Activated T-helper 2 cell treated with anti-CD3 and anti-CD28 coated beads, Interferon-gamma antibody, Interleukin-2, Interleukin-4, amounts not matched to agents 10 μg/mL and 5 μg/mL and 100 μg/mL, durations not matched to agents 14 hours and 24 hours and 36 hours (primary cell): ENCODE data around the gene CDC42SE2. TPM values are rescaled to one million over a fixed set of nuclear protein-coding genes. Genes with fewer than 3 reads are reported as not detected.
"Not testable (repeated sequence)": the region's sequence is repeated elsewhere in the genome, so short reads cannot be mapped to it uniquely, and the experiment has no call there.

Source experiments
- DNase-seq: peaks from one replicate; pipeline ENCODE4 v3.0.0; 2021; ENCODE audit warnings: low spot score
- H3K27ac Mint-ChIP-seq: one replicate; pipeline ENCODE4 v1.8.0; 2021; ENCODE audit warnings: mixed read lengths
- H3K27me3 Mint-ChIP-seq: one replicate; pipeline ENCODE4 v1.8.0; 2021; ENCODE audit warnings: low read depth, mixed read lengths
- H3K36me3 Mint-ChIP-seq: one replicate; pipeline ENCODE4 v1.8.0; 2021; ENCODE audit warnings: low read depth, mixed read lengths
- H3K4me1 Mint-ChIP-seq: one replicate; pipeline ENCODE4 v1.8.0; 2021; ENCODE audit warnings: low read depth, mixed read lengths
- H3K4me3 Mint-ChIP-seq: one replicate; pipeline ENCODE4 v1.8.0; 2021; ENCODE audit warnings: low read depth, mild to moderate bottlenecking, moderate library complexity, mixed read lengths
- H3K9me3 Mint-ChIP-seq: one replicate; pipeline ENCODE4 v1.8.0; 2021; ENCODE audit warnings: mixed read lengths
- intact Hi-C: fragments of 100-400 bp; cut with micrococcal nuclease; formaldehyde crosslinking; loops from one replicate; pipeline ENCODE4 v1.15.1; 2023
- total RNA-seq: library from RNA; stranded (reverse); gene quantifications from 2 replicates; pipeline ENCODE4 v1.2.3, GENCODE V29; 2022

The CDC42SE2 gene
- total RNA-seq, 1 donor from 2014 or later = 89.5 TPM

DNA sequence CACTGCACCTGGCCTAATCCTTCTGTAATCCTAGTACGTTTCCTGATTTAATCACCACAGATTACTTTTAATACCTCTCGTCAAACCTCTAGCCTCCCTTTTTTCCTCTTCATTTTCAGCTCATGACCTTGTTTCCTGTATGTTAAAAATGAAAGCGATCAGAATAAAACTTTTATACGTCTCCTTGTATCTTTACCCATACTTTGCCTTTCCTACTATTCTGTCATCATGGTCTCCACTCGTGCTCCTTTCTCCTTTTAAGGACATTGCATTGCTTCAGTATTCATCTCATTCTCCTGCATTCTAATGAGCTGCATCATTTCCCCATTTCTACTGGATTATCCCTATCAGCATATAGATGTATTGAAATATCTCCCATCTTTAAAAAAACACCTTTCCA is 8.5 kb downstream of the CDC42SE2 start:
- Mint-ChIP-seq H3K27ac (peak overlapping the region; percentile 95), H3K9me3 (no peaks in the 10 kb centered on the region), H3K4me3 (peak overlapping the region; percentile 78), H3K36me3 (peaks cover 43% of the 10 kb centered on the region), H3K27me3 (no peaks in the 10 kb centered on the region), H3K4me1 (peaks cover 48% of the 10 kb centered on the region)
- DNase-seq = no peak
- intact Hi-C loops = loop anchor here (1.0 to 5.0 kb wide), 5 partner anchors 9 to 365 kb away; partner anchors contain the start of gene RAPGEF6

DNA sequence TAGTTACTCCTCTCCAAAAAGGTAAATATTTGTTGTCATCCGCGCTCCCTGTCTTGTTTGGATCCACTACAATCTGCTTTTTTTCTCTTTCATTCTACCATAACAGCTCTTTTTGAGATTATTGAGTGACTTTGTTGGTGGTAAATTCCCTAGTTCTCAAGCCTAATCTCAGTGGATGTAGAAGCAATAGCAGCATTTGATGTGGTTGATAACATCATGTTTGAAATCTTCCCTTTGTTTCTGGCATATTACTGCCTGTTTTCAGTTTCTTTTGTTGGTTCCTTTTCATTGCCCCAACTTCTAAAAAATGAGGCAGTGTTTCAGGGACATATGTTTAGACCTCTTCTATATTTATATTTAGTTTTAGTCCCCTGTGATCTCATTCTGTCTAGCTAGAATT is 8.9 kb downstream of the CDC42SE2 start:
- H3K27me3 Mint-ChIP-seq = no peaks in the 10 kb centered on the region
- peaks cover 50% of the 10 kb centered on the region for H3K4me1 Mint-ChIP-seq
- H3K4me3 Mint-ChIP-seq = peak overlapping the region; percentile 78
- peak overlapping the region; percentile 95 for H3K27ac Mint-ChIP-seq
- no peak for DNase-seq
- H3K36me3 Mint-ChIP-seq = peaks cover 45% of the 10 kb centered on the region
- intact Hi-C loops = loop anchor here (1.0 to 5.0 kb wide), 5 partner anchors 9 to 365 kb away; partner anchors contain the start of gene RAPGEF6
- H3K9me3 Mint-ChIP-seq = no peaks in the 10 kb centered on the region

DNA sequence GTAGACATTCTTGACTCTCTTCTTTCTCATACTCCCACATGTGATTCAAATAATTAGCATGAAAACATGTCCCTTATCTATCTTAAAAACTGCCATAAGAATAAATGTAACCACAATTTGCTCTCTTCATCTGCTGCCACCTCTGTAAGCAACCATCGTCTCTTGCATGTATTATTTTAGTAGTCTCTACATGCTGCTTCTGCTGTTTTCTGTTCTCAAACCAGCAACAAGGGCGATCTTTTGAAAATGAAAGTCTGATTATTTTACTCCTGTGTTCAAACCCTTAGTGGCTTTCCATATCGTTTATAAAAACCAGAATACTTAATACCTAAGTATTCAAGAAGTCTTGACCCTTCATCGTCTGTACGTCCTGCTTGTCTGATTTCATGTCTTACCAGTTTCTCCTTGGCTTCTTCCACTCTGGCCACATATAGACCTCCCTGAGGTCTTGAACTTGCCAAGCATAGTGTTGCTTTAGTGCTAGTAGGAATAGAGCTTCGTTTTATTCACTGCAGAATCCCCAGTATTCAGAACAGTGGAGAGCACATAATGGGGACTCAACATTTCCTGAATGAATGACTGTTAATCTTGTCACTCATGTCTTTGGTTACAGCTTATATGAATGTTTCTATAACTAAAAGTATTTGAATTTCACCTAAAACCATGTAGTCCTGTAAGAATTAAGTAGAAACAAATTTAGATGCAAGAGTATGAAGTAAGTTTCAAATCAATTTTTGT is 10.6 kb downstream of the CDC42SE2 start:
- H3K27me3 Mint-ChIP-seq = no peaks in the 10 kb centered on the region
- H3K4me1 Mint-ChIP-seq = peaks cover 63% of the 10 kb centered on the region
- H3K36me3 Mint-ChIP-seq = peaks cover 45% of the 10 kb centered on the region
- no peak for DNase-seq
- H3K4me3 Mint-ChIP-seq = peak overlapping the region; percentile 72
- no peaks in the 10 kb centered on the region for H3K9me3 Mint-ChIP-seq
- intact Hi-C loops = loop anchor here (1.0 to 5.0 kb wide), 4 partner anchors 9 to 823 kb away; partner anchors contain the start of gene RAPGEF6
- peak overlapping the region; percentile 86 for H3K27ac Mint-ChIP-seq

DNA sequence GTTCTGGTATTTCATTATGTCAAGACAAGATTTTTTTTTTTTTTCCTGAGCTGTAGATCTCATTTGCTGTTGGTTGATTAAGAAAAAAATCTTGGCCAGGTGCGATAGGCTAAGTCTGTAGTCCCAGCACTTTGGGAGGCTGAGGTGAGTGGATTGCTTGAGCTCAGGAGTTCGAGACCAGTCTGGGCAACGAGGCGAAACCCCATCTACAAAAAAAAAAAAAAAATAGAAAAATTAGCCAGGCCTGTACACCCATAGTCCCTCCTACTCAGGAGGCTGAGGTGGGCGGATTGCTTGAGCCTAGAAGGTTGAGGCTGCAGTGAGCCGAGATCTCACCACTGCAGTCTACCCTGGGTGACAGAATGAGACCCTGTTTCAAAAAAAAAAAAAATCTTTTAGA is 12.2 kb downstream of the CDC42SE2 start:
- Mint-ChIP-seq H3K4me3 (no peak overlapping the region), H3K27ac (peak overlapping the region; percentile 47), H3K4me1 (peaks cover 71% of the 10 kb centered on the region), H3K36me3 (peaks cover 48% of the 10 kb centered on the region), H3K9me3 (no peaks in the 10 kb centered on the region), H3K27me3 (no peaks in the 10 kb centered on the region)
- intact Hi-C loops = loop anchor here (5.0 kb wide), 1 partner anchor 821 kb away; no protein-coding TSS in a partner anchor
- no peak for DNase-seq

DNA sequence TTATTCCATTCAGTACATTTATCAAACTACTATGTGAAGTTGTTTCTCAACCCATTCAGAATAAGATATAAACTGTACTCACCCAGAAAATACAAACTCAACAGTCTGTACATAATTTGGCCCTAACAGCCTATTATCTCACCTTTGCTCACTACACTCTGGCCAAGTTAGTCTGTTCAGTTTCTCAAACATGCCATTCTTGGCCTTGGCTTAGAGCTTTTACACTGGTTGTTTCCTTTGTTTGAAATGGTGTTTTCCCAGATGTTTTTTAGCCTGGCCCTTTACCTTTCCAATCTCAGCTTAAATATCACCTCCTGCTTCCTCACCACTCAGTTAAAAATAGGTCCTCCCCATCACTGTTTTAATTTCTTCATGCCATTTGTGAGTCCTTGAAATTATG is 13.6 kb downstream of the CDC42SE2 start:
- Mint-ChIP-seq H3K27ac (peak overlapping the region; percentile 77), H3K4me3 (no peak overlapping the region), H3K9me3 (no peaks in the 10 kb centered on the region), H3K4me1 (peaks cover 73% of the 10 kb centered on the region), H3K27me3 (no peaks in the 10 kb centered on the region), H3K36me3 (peaks cover 50% of the 10 kb centered on the region)
- no peak for DNase-seq
- intact Hi-C loops = loop anchor here (5.0 kb wide), 1 partner anchor 820 kb away; no protein-coding TSS in a partner anchor

DNA sequence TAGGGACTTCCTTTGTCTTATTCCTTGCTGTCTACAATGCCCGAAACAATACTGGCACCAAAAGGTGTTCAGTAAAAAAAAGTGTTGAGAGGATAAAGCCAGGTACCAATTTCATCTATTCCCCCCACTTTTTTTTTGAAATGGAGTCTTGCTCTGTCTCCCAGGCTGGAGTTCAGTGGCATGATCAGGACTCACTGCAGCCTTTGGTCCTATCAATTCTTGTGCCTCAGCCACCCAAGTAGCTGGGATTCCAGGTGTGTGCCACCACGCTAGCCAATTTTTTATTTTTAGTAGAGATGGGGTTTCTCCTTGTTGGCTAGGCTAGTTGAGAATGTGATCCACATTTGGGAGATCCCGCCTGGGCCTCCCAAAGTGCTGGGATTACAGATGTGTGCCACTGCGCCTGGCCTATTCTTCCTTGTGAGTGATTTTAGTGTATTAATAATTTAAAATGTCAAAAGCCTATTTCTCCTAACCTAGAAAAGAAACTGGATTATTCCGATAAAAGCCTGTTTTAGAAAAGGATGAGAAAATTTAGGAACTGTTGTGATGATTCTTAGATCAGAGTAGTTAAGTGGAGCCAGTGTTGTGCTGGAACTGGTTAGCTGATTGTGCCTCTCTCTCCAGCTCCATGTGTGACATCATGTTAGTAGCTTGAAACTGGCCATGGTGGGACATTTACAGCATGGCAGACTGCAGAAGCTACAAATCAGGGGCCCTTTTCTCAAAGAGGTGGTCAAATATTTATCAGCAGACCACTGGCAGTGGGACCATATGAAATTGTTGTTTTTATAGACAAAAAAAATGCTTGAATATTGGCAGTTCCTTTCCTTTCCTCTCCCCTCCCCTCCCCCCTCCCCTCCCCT is 14.3 kb downstream of the CDC42SE2 start:
- Mint-ChIP-seq H3K36me3 (peaks cover 49% of the 10 kb centered on the region), H3K4me3 (no peak overlapping the region), H3K27me3 (no peaks in the 10 kb centered on the region), H3K27ac (peak overlapping the region; percentile 77), H3K4me1 (peaks cover 73% of the 10 kb centered on the region), H3K9me3 (no peaks in the 10 kb centered on the region)
- intact Hi-C loops = loop anchor here (5.0 kb wide), 1 partner anchor 819 kb away; no protein-coding TSS in a partner anchor
- no peak for DNase-seq

DNA sequence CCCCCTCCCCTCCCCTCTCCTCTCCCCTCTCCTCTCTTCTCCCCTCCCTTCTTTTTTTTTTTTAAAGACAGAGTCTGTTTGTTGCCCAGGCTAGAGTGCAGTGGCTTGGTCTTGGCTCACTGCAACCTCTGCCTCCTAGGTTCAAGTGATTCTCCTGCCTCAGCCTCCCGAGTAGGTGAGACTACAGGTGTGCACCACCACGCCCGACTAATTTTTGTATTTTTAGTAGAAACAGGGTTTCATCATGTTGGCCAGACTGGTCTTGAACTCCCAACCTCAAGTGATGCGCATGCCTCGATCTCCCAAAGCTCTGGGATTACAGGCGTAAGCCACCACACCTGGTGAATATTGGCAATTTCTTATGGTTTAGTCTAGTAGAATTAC is 14.9 kb downstream of the CDC42SE2 start:
- not testable (repeated sequence) for H3K4me3 Mint-ChIP-seq

DNA sequence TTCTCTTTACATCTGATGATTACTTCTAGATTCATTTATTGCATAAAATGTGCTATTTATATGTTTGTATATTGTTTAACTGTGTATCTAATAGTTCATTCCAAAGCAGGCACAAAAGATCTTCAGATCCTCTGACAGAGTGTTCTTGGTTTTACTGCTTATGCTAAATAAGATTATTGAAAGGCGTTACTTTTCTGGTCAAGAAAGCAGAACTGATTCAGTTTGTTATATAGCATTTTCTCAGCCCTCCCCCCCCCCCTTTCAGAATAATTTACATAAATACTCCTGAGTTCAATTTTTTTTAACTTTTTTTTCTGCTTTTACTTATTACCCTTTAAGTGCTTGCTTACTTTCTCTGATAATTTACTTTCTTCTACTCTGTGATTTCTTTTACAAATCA is 15.4 kb downstream of the CDC42SE2 start:
- Mint-ChIP-seq H3K9me3 (no peaks in the 10 kb centered on the region), H3K4me1 (peaks cover 79% of the 10 kb centered on the region), H3K4me3 (peak overlapping the region; percentile 60), H3K27me3 (no peaks in the 10 kb centered on the region), H3K36me3 (peaks cover 49% of the 10 kb centered on the region), H3K27ac (peak overlapping the region; percentile 96)
- intact Hi-C loops = loop anchor here (5.0 kb wide), 1 partner anchor 818 kb away; no protein-coding TSS in a partner anchor
- no peak for DNase-seq

More for the DNA sequence above, 14.9 kb downstream of the CDC42SE2 start:
- Mint-ChIP-seq H3K4me1 (peaks cover 79% of the 10 kb centered on the region), H3K27ac (peak overlapping the region; percentile 96), H3K36me3 (peaks cover 52% of the 10 kb centered on the region)
- not testable (repeated sequence) for DNase-seq, H3K27me3 Mint-ChIP-seq, H3K9me3 Mint-ChIP-seq
- intact Hi-C loops = loop anchor here (5.0 kb wide), 1 partner anchor 819 kb away; no protein-coding TSS in a partner anchor

DNA sequence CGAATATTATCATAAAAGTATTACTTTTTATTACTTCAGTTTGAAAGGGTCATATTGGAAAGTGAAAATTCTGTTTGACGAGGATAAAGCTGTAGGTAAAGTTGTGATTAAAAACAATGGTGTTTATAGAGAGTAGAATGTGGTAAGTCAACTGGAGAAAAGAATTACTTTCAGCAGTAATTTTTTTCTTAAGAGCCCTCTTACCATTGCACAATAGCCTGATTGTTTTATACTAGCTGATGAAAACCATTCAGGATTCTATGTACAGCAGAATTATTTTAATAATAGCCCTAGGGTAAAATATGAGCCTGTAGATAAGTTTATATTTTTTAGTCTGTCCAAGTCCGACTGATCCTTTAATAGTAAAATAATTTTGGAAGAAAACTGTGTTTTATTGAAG is 16.6 kb downstream of the CDC42SE2 start:
- intact Hi-C loops = loop anchor here (2.0 to 10.0 kb wide), 3 partner anchors 28 to 744 kb away; no protein-coding TSS in a partner anchor
- Mint-ChIP-seq H3K9me3 (no peaks in the 10 kb centered on the region), H3K4me1 (peaks cover 79% of the 10 kb centered on the region), H3K36me3 (peaks cover 48% of the 10 kb centered on the region), H3K27ac (peak overlapping the region; percentile 96), H3K4me3 (peak overlapping the region; percentile 82), H3K27me3 (no peaks in the 10 kb centered on the region)
- no peak for DNase-seq

DNA sequence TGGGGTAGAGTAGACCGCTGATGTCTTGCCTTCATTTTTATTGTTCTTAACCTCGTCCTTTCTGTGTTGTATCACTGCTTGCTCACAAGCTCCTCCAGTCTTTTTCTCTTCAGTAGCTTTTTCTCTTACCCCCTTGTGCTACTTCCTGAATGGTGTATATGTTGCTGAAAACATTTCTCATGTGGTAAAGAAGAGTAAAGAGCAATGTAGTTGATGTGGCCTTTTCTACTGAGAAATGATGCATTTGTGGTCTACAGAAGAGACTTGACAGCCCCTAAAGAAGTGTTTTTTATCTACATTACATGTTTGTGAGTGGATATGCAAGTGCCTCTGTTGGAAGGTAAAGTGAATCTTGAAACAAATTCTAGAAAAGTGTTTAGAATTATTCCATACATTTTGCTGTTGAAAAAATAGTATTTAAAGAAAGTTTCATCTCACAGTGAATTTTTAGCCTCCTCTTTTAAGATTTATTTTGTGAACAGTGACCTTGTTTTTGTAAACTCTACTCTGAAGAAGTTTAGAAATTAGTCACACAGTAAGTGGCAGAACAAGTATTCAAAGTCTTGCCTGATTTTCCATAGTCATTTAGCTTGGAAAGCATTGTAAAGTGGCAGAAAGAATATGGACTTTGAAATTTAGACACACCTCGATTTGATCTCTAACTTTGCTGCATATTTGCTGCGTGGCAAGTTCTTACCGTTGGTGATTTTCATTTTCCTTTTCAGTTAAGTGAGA is 17.4 kb downstream of the CDC42SE2 start:
- Mint-ChIP-seq H3K27ac (peak overlapping the region; percentile 96), H3K4me3 (peak overlapping the region; percentile 82), H3K4me1 (peaks cover 78% of the 10 kb centered on the region), H3K36me3 (peaks cover 54% of the 10 kb centered on the region), H3K27me3 (no peaks in the 10 kb centered on the region), H3K9me3 (no peaks in the 10 kb centered on the region)
- no peak for DNase-seq
- intact Hi-C loops = loop anchor here (1.0 to 10.0 kb wide), 9 partner anchors 8 to 744 kb away; partner anchors contain the start of gene LYRM7

DNA sequence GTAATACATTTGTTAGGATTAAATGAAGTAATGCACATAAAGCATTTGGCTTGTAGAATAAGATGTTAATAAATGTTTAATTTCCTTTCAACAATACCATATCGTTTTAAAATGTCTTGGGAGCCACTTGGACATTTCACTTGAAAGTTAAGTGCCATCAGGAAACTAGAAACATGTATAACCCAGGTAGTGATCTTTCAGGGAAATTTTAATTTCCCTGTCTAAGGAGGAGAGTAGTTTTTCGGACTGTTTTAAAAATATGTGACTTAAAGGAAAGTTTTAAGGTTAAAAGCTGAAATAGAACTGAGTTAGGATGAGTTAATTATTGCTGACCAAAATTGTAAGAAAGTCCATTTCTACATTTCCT is 18.0 kb downstream of the CDC42SE2 start:
- H3K27me3 Mint-ChIP-seq = no peaks in the 10 kb centered on the region
- no peaks in the 10 kb centered on the region for H3K9me3 Mint-ChIP-seq
- H3K36me3 Mint-ChIP-seq = peaks cover 57% of the 10 kb centered on the region
- peaks cover 80% of the 10 kb centered on the region for H3K4me1 Mint-ChIP-seq
- DNase-seq = no peak
- peak overlapping the region; percentile 96 for H3K27ac Mint-ChIP-seq
- intact Hi-C loops = loop anchor here (1.0 to 10.0 kb wide), 9 partner anchors 7 to 743 kb away; partner anchors contain the start of gene LYRM7
- H3K4me3 Mint-ChIP-seq = peak overlapping the region; percentile 82

DNA sequence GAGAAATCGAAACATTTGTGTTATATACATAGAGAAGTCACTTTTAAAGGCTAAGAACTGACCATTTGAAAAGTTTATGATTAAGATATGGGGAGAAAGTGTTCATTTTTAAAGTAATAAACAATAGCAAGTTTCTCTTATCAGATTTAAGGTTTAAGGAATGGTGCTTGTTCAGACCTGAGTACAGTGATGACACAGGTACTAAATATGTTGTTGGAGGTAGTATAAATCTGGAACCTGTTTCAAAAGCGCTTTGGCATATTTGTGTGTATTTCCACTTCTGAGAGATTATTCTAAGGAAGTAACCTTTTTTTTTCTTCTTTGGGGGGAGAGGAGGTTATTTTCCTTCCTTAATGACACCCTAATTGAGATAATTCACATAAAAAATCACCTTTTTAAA is 18.4 kb downstream of the CDC42SE2 start:
- no peak for DNase-seq
- H3K36me3 Mint-ChIP-seq = peaks cover 56% of the 10 kb centered on the region
- intact Hi-C loops = loop anchor here (10.0 kb wide), 1 partner anchor 743 kb away; no protein-coding TSS in a partner anchor
- H3K9me3 Mint-ChIP-seq = no peaks in the 10 kb centered on the region
- peaks cover 78% of the 10 kb centered on the region for H3K4me1 Mint-ChIP-seq
- peak overlapping the region; percentile 96 for H3K27ac Mint-ChIP-seq
- peak overlapping the region; percentile 82 for H3K4me3 Mint-ChIP-seq
- no peaks in the 10 kb centered on the region for H3K27me3 Mint-ChIP-seq
